GM12878 (cell line): Measurements from ENCODE around the gene THRA. TPM values are rescaled to one million over a fixed set of nuclear protein-coding genes. Genes with fewer than 3 reads are reported as not detected.

ENCODE experiments used
- ATAC-seq: fragments of 200-7000 bp; cut with Tn5 transposase; 3 replicates; pipeline ENCODE4 v1.9.1; 2020; ENCODE audit warnings: mild to moderate bottlenecking, moderate library complexity
- BruUV-seq: library from RNA; stranded (reverse); fragments of 400-500 nt; replicated peaks from 2 replicates; lab custom pipeline; 2021; lab: Mats Ljungman, UMichigan
- CTCF ChIA-PET: fragments of 300-600 bp; sonication (Branson Sonifier 250); formaldehyde crosslinking; extraction: SDS; loops from one replicate; lab custom pipeline; 2021; ENCODE audit warnings: inconsistent platforms; lab: Yijun Ruan, JAX
- POLR2A ChIA-PET: fragments of 350-600 bp; formaldehyde crosslinking; extraction: SDS; loops from one replicate; lab custom pipeline; 2021; ENCODE audit warnings: inconsistent platforms; lab: Charles Lee
- RAD21 ChIA-PET: fragments of 300-600 bp; sonication (Branson Sonifier 250); formaldehyde crosslinking; loops from one replicate; lab custom pipeline; 2023; ENCODE audit warnings: antibody characterized with exemption; ENCODE audit not compliant: unreplicated experiment; lab: Charles Lee
- SMC1A ChIA-PET: fragments of 300-600 bp; sonication (Branson Sonifier 250); formaldehyde crosslinking; loops from one replicate; lab custom pipeline; 2023; ENCODE audit not compliant: unreplicated experiment, uncharacterized antibody; lab: Charles Lee
- DNase-seq: peaks from one replicate; pipeline ENCODE4 v3.0.0-alpha.2; 2011; ENCODE audit warnings: low read depth, low spot score
- FAIRE-seq: peaks from 3 replicates; lab custom pipeline; 2011; peaks lifted over from hg19 to GRCh38; lab: Jason Lieb, UNC
- H2AFZ ChIP-seq: 2 replicates; pipeline ENCODE4 v1.6.0; 2011; ENCODE audit warnings: low read depth, low read length, control low read depth; ENCODE audit not compliant: control insufficient read depth
- H3K27ac ChIP-seq: 2 replicates; pipeline ENCODE4 v1.5.1; 2011; ENCODE audit warnings: control low read depth; ENCODE audit not compliant: control insufficient read depth, insufficient read depth
- H3K27me3 ChIP-seq, 2 experiments: replicated peaks in 1 of 2; 2 replicates each; pipeline versions ENCODE4 v1.6.0 to v1.6.1; 2011; ENCODE audit warnings: low read length in 1 of 2; ENCODE audit not compliant: control insufficient read depth in 2 of 2, insufficient read depth in 2 of 2
- H3K36me3 ChIP-seq, 2 experiments: 2 replicates each; pipeline ENCODE4 v1.5.1; 2011; ENCODE audit warnings: low read length in 1 of 2; ENCODE audit not compliant: control insufficient read depth in 2 of 2, insufficient read depth in 2 of 2
- H3K4me1 ChIP-seq: 2 replicates; pipeline ENCODE4 v1.6.1; 2011; ENCODE audit warnings: mild to moderate bottlenecking, low read length, moderate library complexity, mixed read lengths; ENCODE audit not compliant: control insufficient read depth, insufficient read depth
- H3K4me2 ChIP-seq: 2 replicates; pipeline ENCODE4 v1.6.0; 2011; ENCODE audit warnings: control low read depth; ENCODE audit not compliant: control insufficient read depth, insufficient read depth
- H3K4me3 ChIP-seq: fragments of 200-600 bp; sonication (generic); 2 replicates; pipeline ENCODE4 v1.5.1; 2016
- H3K79me2 ChIP-seq: 2 replicates; pipeline ENCODE4 v1.6.0; 2011; ENCODE audit warnings: low read length; ENCODE audit not compliant: control insufficient read depth, insufficient read depth
- H3K9ac ChIP-seq: 2 replicates; pipeline ENCODE4 v1.8.0; 2011; ENCODE audit warnings: low read length, control low read depth, mixed read lengths; ENCODE audit not compliant: control insufficient read depth, insufficient read depth
- H3K9me3 ChIP-seq: replicated peaks from 3 replicates; pipeline ENCODE4 v1.5.1; 2011; ENCODE audit warnings: mild to moderate bottlenecking, low read length; ENCODE audit not compliant: control insufficient read depth, insufficient read depth
- H4K20me1 ChIP-seq: 2 replicates; pipeline ENCODE4 v1.6.0; 2011; ENCODE audit not compliant: control insufficient read depth, insufficient read depth
- DPF2 ChIP-seq: fragments of 450-650 bp; IDR thresholded peaks from 2 replicates; pipeline ENCODE4 v1.6.1; 2017; ENCODE audit warnings: mild to moderate bottlenecking
- EGR1 ChIP-seq, 2 experiments: IDR thresholded peaks; 1 replicate in 1 of 2; 2 replicates in 1 of 2; pipeline ENCODE4 v1.6.1; 2011 to 2012; ENCODE audit warnings: low read depth in 2 of 2, low read length in 2 of 2, borderline replicate concordance in 1 of 2, mild to moderate bottlenecking in 1 of 2, moderate library complexity in 1 of 2
- EZH2 ChIP-seq: IDR thresholded peaks from 2 replicates; pipeline ENCODE4 v1.6.1; 2012; ENCODE audit warnings: low read depth, mild to moderate bottlenecking, control low read depth, inconsistent platforms, low read length, borderline replicate concordance; ENCODE audit not compliant: control insufficient read depth
- GATAD2B ChIP-seq: fragments of 450-650 bp; conservative IDR thresholded peaks from 2 replicates; pipeline ENCODE4 v1.6.1; 2017; ENCODE audit warnings: low read depth, mild to moderate bottlenecking, moderate library complexity
- KAT2A ChIP-seq: conservative IDR thresholded peaks from 2 replicates; pipeline ENCODE4 v1.6.1; 2011; ENCODE audit warnings: low read depth, low read length; ENCODE audit not compliant: control insufficient read depth
- LARP7 ChIP-seq: fragments of 450-650 bp; IDR thresholded peaks from 2 replicates; pipeline ENCODE4 v1.6.1; 2017; ENCODE audit warnings: mild to moderate bottlenecking
- PAX8 ChIP-seq: fragments of 450-650 bp; IDR thresholded peaks from 2 replicates; pipeline ENCODE4 v1.6.1; 2017; ENCODE audit warnings: mild to moderate bottlenecking, moderate library complexity
- SIN3A ChIP-seq: IDR thresholded peaks from 2 replicates; pipeline ENCODE4 v1.6.1; 2012; ENCODE audit warnings: low read depth, low read length, improper control_type of control experiment
- SMARCA5 ChIP-seq: fragments of 450-650 bp; IDR thresholded peaks from 2 replicates; pipeline ENCODE4 v1.6.1; 2017; ENCODE audit warnings: mild to moderate bottlenecking
- USF1 ChIP-seq: IDR thresholded peaks from 2 replicates; pipeline ENCODE4 v1.6.1; 2011; ENCODE audit warnings: borderline replicate concordance, low read depth, mild to moderate bottlenecking, moderate library complexity, mixed read lengths, low read length; ENCODE audit not compliant: insufficient read depth; ENCODE audit errors: extremely low read length
- YY1 ChIP-seq: IDR thresholded peaks from 2 replicates; pipeline ENCODE4 v1.6.1; 2011; ENCODE audit warnings: low read depth, mild to moderate bottlenecking, low read length
- ZNF207 ChIP-seq: fragments of 450-650 bp; IDR thresholded peaks from 2 replicates; pipeline ENCODE4 v1.6.1; 2014; ENCODE audit warnings: antibody characterized with exemption, mild to moderate bottlenecking, borderline replicate concordance
- ZNF687 ChIP-seq: fragments of 450-650 bp; IDR thresholded peaks from 2 replicates; pipeline ENCODE4 v1.6.1; 2017; ENCODE audit warnings: mild to moderate bottlenecking, moderate library complexity
- WGBS: methylation state at CpG from one replicate; pipeline ENCODE4 v1.1.6; 2016; ENCODE audit warnings: low lambda C conversion rate; ENCODE audit not compliant: insufficient replicate concordance, insufficient coverage; ENCODE audit errors: missing lambda C conversion rate; 5-methylcytosine and 5-hydroxymethylcytosine counted together
- in situ Hi-C: fragments of 300-500 bp; cut with MboI; formaldehyde crosslinking; loops from 9 replicates; pipeline ENCODE4 v1.14.3; 2018; ENCODE audit warnings: mixed read lengths
- intact Hi-C: fragments of 100-400 bp; cut with micrococcal nuclease; formaldehyde crosslinking; loops from one replicate; pipeline ENCODE4 v1.14.2; 2022; ENCODE audit not compliant: unreplicated experiment
- polyA plus RNA-seq, 11 experiments: library from polyadenylated mRNA; depleted of rRNA in 4 of 11; unstranded in 6 of 11; stranded (reverse) in 5 of 11; fragments of >200 nt; fragmentation: Nextera tagmentation in 4 of 11; fragmentation: Illumina TruSeq in 1 of 11; extraction: Ambion mirVana in 4 of 11; extraction: Trizol in 1 of 11; gene quantifications; 1 replicate in 1 of 11; 2 replicates in 10 of 11; pipeline versions ENCODE4 v1.2.1 to v1.2.3, GENCODE V29; 2011 to 2016; ENCODE audit warnings: inconsistent platforms in 2 of 11, missing spikeins in 2 of 11, low read depth in 1 of 11
- total RNA-seq, 4 experiments: library from RNA; depleted of rRNA in 3 of 4; stranded (reverse); fragments of >200 nt in 3 of 4; fragmentation: Illumina TruSeq in 1 of 4; extraction: Trizol in 1 of 4; gene quantifications; 2 replicates each; pipeline versions ENCODE4 v1.2.1 to v1.2.3, GENCODE V29; 2013 to 2021

Gene THRA
- total and polyA plus RNA-seq, 10 of the 15 experiments (the other 5 are each of a cell fraction or from before 2014, with no cell fraction given): 0.03 to 2.0 (median 0.64) TPM

- no peak for TF ChIP-seq USF1
- no peak for TF ChIP-seq KAT2A
- TF ChIP-seq, all 136 proteins: peak for 14
Measured at GRCh38 chr17:40121181-40122135, 58.7 kb downstream of the THRA start, which contains the start of gene MSL1 (continued).

GRCh38 chr17:40122136-40122998 lies 59.6 kb downstream of the THRA start:
- CTCF ChIA-PET: interaction anchor here (0.7 to 6.3 kb wide), 8 partner anchors 10 to 501 kb away, joined by 3 to 87 read pairs (median 7); partner anchors contain the start of gene CASC3
- ATAC-seq (peak; percentile 71), DNase-seq (no peak), FAIRE-seq (no peak)
- Histone ChIP-seq H3K36me3 (peaks cover 0 to 6% of the 10 kb centered on the region in 2 experiments; a peak in 3 of 4 replicates), H2AFZ (peak overlapping the region; percentile 77), H3K27me3 (no peaks in the 10 kb centered on the region), H4K20me1 (peaks cover 5% of the 10 kb centered on the region), H3K9me3 (no peaks in the 10 kb centered on the region), H3K27ac (peak overlapping the region; percentile 71), H3K4me2 (no peak overlapping the region), H3K9ac (peak overlapping the region; percentile 90), H3K4me1 (peaks cover 6% of the 10 kb centered on the region), H3K79me2 (peaks cover 52% of the 10 kb centered on the region), H3K4me3 (peak overlapping the region; percentile 99)
- RAD21 ChIA-PET: interaction anchor here (0.6 to 5.2 kb wide), 9 partner anchors 9 to 419 kb away, joined by 3 to 64 read pairs (median 3); partner anchors contain the start of genes CASC3 and NR1D1
- POLR2A ChIA-PET: interaction anchor here (0.7 to 5.6 kb wide), 8 partner anchors 10 to 72 kb away, joined by 3 to 45 read pairs (median 4); partner anchors contain the start of genes CASC3 and NR1D1
- WGBS: 2% methylated on average over 61 of the region's 97 CpGs
- no TSS peak for BruUV-seq
- intact Hi-C loops (no loop called here), in situ Hi-C loops (no loop called here)
- SMC1A ChIA-PET: interaction anchor here (0.7 to 5.4 kb wide), 5 partner anchors 10 to 46 kb away, joined by 3 to 49 read pairs (median 20); partner anchors contain the start of gene CASC3
- TF ChIP-seq GATAD2B (0 out of 2 replicates have a peak, but pooled peaks have one; percentile 65), EGR1 (IDR thresholded peaks at IDR 0.05; ENCODE audit: borderline replicate concordance in 1 of 2, low read depth in 2 of 2, low read length in 2 of 2) (peak in 1 of 2 experiments; percentile 32; a peak in 1 of 3 replicates), SMARCA5 (no peak), EZH2 (no peak), ZNF207 (no peak), LARP7 (peak; percentile 64; the same call in 1 of the 2 replicates), DPF2 (peak; percentile 56), YY1 (peak; percentile 11; the same call in 1 of the 2 replicates), SIN3A (0 out of 2 replicates have a peak, but pooled peaks have one; percentile 43), PAX8 (no peak), ZNF687 (no peak)
